Right lobe of liver (tissue), 4 donors: Measurements from ENCODE around the gene PTPRK.

ENCODE experiments used
- CTCF ChIP-seq, 4 donors: fragments of 200-600 bp in 3 of 4; fragments of 450-650 bp in 1 of 4; IDR thresholded peaks; one replicate each; pipeline versions ENCODE4 v1.5.1 to v1.8.0; 2016 to 2022; ENCODE audit warnings: antibody characterized with exemption in 4 of 4, mild to moderate bottlenecking in 2 of 4
- POLR2A ChIP-seq: fragments of 450-650 bp; IDR thresholded peaks from one replicate; pipeline ENCODE4 v1.6.1; 2017; ENCODE audit warnings: antibody characterized with exemption, mild to moderate bottlenecking
- donor health status: DM: no; HTN: no; CAD: no.
- donor health status: DM: no; HTN: no; CAD: no.
- donor health status: DM: no; HTN: yes; CAD: no.

DNA sequence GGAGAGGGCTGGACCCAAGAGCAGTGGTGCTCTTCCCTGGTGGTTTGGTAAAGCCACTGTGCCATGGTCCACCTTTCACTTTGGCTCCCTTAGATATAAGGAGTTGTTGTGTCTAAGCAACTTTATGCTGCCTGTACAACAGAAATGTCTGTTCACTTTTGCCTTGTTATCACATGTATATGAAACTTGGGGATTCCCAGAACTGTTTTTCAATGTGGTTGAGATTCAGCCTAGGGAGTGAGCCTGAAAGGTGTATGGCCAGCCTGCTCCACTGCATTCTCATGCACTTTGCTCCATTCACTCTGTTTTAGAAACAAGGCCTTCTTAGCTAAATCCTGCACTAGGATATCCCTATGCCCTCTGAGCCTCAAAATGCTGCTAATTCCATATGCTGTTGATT lies 385.1 kb downstream of the PTPRK start:
- no peak for TF ChIP-seq CTCF (IDR thresholded peaks at IDR 0.05)
- no peak for TF ChIP-seq POLR2A
